Tibial nerve (tissue), 3 donors: ENCODE results near the gene RYR3.

Source experiments
- CTCF ChIP-seq, 5 experiments: fragments of 200-600 bp in 3 of 5; fragments of 450-650 bp in 2 of 5; sonication (generic) in 3 of 5; IDR thresholded peaks; one replicate each; pipeline ENCODE4 v1.5.1; 2016 to 2019; ENCODE audit warnings: antibody characterized with exemption in 5 of 5, mild to moderate bottlenecking in 3 of 5, moderate library complexity in 2 of 5
- POLR2A ChIP-seq, 2 donors: fragments of 450-650 bp; IDR thresholded peaks; one replicate each; pipeline ENCODE4 v1.6.1; 2017; ENCODE audit warnings: antibody characterized with exemption in 2 of 2, mild to moderate bottlenecking in 2 of 2, moderate library complexity in 2 of 2

DNA sequence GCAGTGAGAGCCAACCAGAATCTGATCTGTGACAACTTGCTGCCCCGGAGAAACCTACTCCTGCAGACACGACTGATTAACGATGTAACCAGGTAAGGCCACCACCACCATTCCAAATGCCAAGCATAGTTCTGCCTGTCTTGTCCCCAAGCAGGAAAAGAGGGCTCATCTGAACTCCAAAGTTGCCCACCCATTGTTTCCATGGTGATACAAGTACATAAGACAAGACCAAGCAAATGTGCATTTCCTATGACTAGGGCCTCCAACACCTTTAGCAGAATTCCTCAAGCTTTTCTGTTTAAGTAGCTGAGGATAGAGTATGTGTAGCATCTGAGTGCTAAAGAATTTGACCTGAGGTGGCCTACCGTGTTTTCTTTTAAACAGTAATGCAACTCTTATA is 290.7 kb downstream of the RYR3 start:
- TF ChIP-seq CTCF (IDR thresholded peaks at IDR 0.05) (no peak), POLR2A (IDR thresholded peaks at IDR 0.05) (no peak)
